Peyer's patch (tissue), 4 donors: ENCODE data around the gene OGA. TPM values are rescaled to one million over a fixed set of nuclear protein-coding genes. Genes with fewer than 3 reads are reported as not detected.

Experiments
- DNase-seq, 3 donors: peaks; one replicate each; pipeline ENCODE4 v3.0.0-alpha.2; 2017 to 2019
- H3K27ac ChIP-seq, 4 donors: fragments of 200-600 bp; sonication (generic); one replicate each; pipeline ENCODE4 v1.5.1; 2016 to 2019
- H3K27me3 ChIP-seq, 2 donors: fragments of 200-600 bp; sonication (generic); one replicate each; pipeline ENCODE4 v1.5.1; 2019
- H3K36me3 ChIP-seq, 3 donors: fragments of 200-600 bp; sonication (generic); one replicate each; pipeline ENCODE4 v1.5.1; 2016 to 2019
- H3K4me1 ChIP-seq, 4 donors: fragments of 200-600 bp; sonication (generic); one replicate each; pipeline ENCODE4 v1.5.1; 2016 to 2019
- H3K4me3 ChIP-seq, 4 donors: fragments of 200-600 bp; sonication (generic); 1 replicate in 3 of 4; 2 replicates in 1 of 4; pipeline ENCODE4 v1.5.1; 2016 to 2019; ENCODE audit warnings: mild to moderate bottlenecking in 1 of 4
- H3K9me3 ChIP-seq, 4 donors: fragments of 200-600 bp; sonication (generic); one replicate each; pipeline ENCODE4 v1.5.1; 2016 to 2019; ENCODE audit warnings: mild to moderate bottlenecking in 1 of 4
- POLR2A ChIP-seq, 2 donors: fragments of 450-650 bp; IDR thresholded peaks; one replicate each; pipeline ENCODE4 v1.5.1; 2017; ENCODE audit warnings: antibody characterized with exemption in 2 of 2, mild to moderate bottlenecking in 2 of 2, moderate library complexity in 2 of 2
- total RNA-seq, 4 donors: library from RNA; depleted of rRNA; stranded (reverse); fragments of >200 nt; gene quantifications; one replicate each; pipeline ENCODE4 v1.1.0, GENCODE V29; 2016
- TF ChIP-seq, protein P1 (sequence below), 6 experiments: fragments of 450-650 bp in 4 of 6; fragments of 200-600 bp in 2 of 6; sonication (generic) in 1 of 6; IDR thresholded peaks; one replicate each; pipeline ENCODE4 v1.5.1; 2017 to 2019; ENCODE audit warnings: antibody characterized with exemption in 6 of 6, mild to moderate bottlenecking in 3 of 6, moderate library complexity in 1 of 6

OGA gene
- 100 to 1,000 TPM; 142 to 367 (median 173) TPM for total RNA-seq

DNA sequence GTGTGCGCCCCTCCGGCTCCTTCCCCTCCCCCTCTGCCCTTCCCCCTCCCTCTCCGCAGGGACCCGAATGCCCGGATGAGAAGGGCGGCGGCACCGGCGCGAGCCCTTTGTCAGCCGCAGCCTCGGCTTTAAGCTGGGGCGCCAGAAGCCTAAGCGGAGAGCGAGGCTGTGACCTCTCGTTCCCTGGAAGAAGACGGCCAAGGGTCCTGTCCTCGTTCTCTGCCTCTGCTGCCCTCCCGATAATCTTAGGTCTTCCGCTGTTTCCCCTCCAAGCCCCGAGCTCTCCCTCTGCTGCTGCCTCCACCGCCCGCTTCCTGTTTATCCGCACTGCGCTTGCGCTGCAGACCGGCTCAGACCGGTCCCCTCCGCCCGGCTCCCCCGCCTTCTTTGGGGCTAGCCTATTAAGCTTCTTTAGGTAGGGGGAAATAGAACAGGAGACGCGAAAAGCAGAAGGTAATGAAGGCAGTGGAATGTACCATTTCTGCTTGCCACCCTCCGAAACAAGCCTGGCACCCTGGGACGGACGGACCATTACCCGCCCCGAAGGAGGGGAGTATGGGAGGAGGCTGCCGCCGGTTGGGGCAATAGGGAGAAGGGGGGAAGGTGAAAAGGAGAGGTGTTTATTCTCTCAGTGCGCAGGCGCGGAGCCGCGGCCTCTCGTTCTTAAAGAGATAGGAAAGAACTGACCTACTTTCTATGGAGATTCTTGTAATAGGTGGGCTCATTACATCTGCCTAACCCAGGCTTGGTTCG is at the start of gene OGA:
Gene OGA (minus strand): TSS at position 326 of the 753 bp plus-strand sequence. CDS start 422 bp downstream, outside the sequence.
- peak; percentile 97 to 99 (median 97) for DNase-seq
- peak within 1 kb of the TSS; percentile 79 to 100 (median 95) for H3K4me3 ChIP-seq
- H3K36me3 ChIP-seq: no peaks in the 10 kb centered on the region
- H3K27ac ChIP-seq: peak within 1 kb of the TSS; percentile 95 to 97 (median 95)
- H3K27me3 ChIP-seq: no peaks in the 10 kb centered on the region
- TF ChIP-seq POLR2A (IDR thresholded peaks at IDR 0.05): peak; percentile 97 to 98
- TF ChIP-seq, protein P1, sequence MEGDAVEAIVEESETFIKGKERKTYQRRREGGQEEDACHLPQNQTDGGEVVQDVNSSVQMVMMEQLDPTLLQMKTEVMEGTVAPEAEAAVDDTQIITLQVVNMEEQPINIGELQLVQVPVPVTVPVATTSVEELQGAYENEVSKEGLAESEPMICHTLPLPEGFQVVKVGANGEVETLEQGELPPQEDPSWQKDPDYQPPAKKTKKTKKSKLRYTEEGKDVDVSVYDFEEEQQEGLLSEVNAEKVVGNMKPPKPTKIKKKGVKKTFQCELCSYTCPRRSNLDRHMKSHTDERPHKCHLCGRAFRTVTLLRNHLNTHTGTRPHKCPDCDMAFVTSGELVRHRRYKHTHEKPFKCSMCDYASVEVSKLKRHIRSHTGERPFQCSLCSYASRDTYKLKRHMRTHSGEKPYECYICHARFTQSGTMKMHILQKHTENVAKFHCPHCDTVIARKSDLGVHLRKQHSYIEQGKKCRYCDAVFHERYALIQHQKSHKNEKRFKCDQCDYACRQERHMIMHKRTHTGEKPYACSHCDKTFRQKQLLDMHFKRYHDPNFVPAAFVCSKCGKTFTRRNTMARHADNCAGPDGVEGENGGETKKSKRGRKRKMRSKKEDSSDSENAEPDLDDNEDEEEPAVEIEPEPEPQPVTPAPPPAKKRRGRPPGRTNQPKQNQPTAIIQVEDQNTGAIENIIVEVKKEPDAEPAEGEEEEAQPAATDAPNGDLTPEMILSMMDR (IDR thresholded peaks at IDR 0.05): peak in 1 of 6 experiments; percentile 6
- peaks cover 0 to 32% (median 7%) of the 10 kb centered on the region in 4 donors for H3K4me1 ChIP-seq
- H3K9me3 ChIP-seq: no peaks in the 10 kb centered on the region

- Histone ChIP-seq H3K4me3 (no peak overlapping the region), H3K9me3 (no peaks in the 10 kb centered on the region), H3K27me3 (no peaks in the 10 kb centered on the region), H3K36me3 (no peaks in the 10 kb centered on the region), H3K27ac (no peak overlapping the region), H3K4me1 (no peaks in the 10 kb centered on the region)
- no peak for DNase-seq
- no peak for TF ChIP-seq POLR2A (IDR thresholded peaks at IDR 0.05)
- TF ChIP-seq, protein P1 (IDR thresholded peaks at IDR 0.05): no peak
Measured at GRCh38 chr10:101867931-101868330, 49.7 kb upstream of the OGA start.

DNA sequence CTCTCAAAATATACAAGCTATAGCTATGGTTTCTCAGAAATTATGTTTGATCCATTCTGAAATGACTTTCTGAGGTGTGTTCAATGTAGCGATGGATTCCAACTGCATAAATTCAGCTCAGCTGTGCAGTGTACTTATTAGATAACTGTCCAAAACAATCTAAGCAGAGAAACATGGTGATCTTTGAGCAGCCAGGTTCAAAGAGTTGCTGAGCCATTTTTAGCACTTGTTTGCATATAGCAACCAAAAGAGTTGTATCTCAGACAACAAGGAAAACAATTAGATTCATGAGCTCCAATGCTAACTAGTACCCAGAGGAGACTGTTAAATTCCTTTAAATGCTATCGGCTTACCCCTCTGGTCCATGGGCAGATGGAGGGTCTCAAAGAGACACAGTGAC is 41.3 kb upstream of the OGA start:
- H3K4me3 ChIP-seq: no peak overlapping the region
- no peak for DNase-seq
- no peaks in the 10 kb centered on the region for H3K9me3 ChIP-seq
- H3K36me3 ChIP-seq: no peaks in the 10 kb centered on the region
- peak overlapping the region in 1 of 4 donors; percentile 6 for H3K27ac ChIP-seq
- H3K4me1 ChIP-seq: no peaks in the 10 kb centered on the region
- no peaks in the 10 kb centered on the region for H3K27me3 ChIP-seq
- TF ChIP-seq POLR2A (IDR thresholded peaks at IDR 0.05): no peak
- TF ChIP-seq, protein P1 (IDR thresholded peaks at IDR 0.05): no peak

- no peaks in the 10 kb centered on the region for H3K27me3 ChIP-seq
- DNase-seq: no peak
- TF ChIP-seq POLR2A (IDR thresholded peaks at IDR 0.05): no peak
- TF ChIP-seq, protein P1 (IDR thresholded peaks at IDR 0.05): no peak
- H3K27ac ChIP-seq: peak overlapping the region in 2 of 4 donors; percentile 6 to 7
- H3K4me3 ChIP-seq: no peak overlapping the region
- H3K36me3 ChIP-seq: no peaks in the 10 kb centered on the region
- H3K4me1 ChIP-seq: no peaks in the 10 kb centered on the region
- H3K9me3 ChIP-seq: no peaks in the 10 kb centered on the region
Measured at GRCh38 chr10:101858723-101859500, 40.7 kb upstream of the OGA start.

DNA sequence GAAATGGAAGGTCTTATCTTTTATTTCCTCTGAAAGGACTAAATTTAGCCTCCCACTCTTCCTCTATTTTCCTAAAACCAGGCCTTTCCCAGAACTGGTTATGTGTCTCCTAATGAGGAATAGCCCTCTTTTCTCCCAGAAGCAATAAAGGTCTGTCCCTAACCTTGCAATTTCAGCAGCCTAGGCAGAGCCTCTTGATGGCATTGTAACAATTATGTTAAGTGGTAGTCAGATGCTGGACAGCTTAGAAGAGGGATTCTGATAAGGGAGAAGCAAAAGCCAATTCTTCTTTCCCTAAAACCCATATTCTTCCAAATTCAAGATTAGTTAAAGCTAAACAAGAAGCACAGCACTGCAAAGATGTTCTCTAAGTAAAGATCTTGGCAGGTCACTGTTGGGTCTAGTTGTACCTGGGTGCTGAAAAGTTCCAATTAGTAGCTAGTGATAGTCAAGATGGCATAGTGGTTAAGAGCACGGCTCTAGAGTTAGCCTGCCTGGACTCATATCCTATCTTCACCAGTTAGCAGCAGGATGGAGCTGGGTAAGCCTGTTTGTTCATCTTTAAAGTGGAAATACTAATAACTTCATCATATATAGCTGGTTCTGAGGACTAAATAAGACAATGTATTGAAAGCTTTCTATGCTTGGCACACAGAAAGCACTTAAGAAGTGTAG is 39.7 kb upstream of the OGA start:
- no peak for DNase-seq
- Histone ChIP-seq H3K4me1 (no peaks in the 10 kb centered on the region), H3K27ac (no peak overlapping the region), H3K27me3 (no peaks in the 10 kb centered on the region), H3K4me3 (no peak overlapping the region), H3K9me3 (no peaks in the 10 kb centered on the region), H3K36me3 (no peaks in the 10 kb centered on the region)
- TF ChIP-seq POLR2A (IDR thresholded peaks at IDR 0.05): no peak
- TF ChIP-seq, protein P1 (IDR thresholded peaks at IDR 0.05): no peak
